H1 (cell line): ENCODE measurements around the gene COMT. TPM values are rescaled to one million over a fixed set of nuclear protein-coding genes. Genes with fewer than 3 reads are reported as not detected.

Experiments used
- CTCF ChIA-PET: fragments of 300-600 bp; sonication (Branson Sonifier 250); formaldehyde crosslinking; loops from one replicate; lab custom pipeline; 2021; ENCODE audit not compliant: partially characterized antibody; lab: Charles Lee
- POLR2A ChIA-PET: fragments of 300-600 bp; sonication (Branson Sonifier 250); formaldehyde crosslinking; loops from one replicate; lab custom pipeline; 2021; ENCODE audit warnings: inconsistent platforms; ENCODE audit not compliant: partially characterized antibody; lab: Charles Lee
- DNase-seq, 2 experiments: peaks; one replicate each; pipeline versions ENCODE4 v3.0.0 to v3.0.0-alpha.2; 2010 to 2022; ENCODE audit warnings: low spot score in 2 of 2, low read depth in 1 of 2, mixed read lengths in 1 of 2
- FAIRE-seq: peaks from 2 replicates; lab custom pipeline; 2011; peaks lifted over from hg19 to GRCh38; lab: Jason Lieb, UNC
- H2AFZ ChIP-seq: 2 replicates; pipeline ENCODE4 v1.8.1; 2012; ENCODE audit warnings: low read length, inconsistent platforms
- H2AK5ac ChIP-seq: 2 replicates; pipeline ENCODE4 v1.6.1; 2013; ENCODE audit warnings: low read depth, low read length
- H2BK120ac ChIP-seq: replicated peaks from 2 replicates; pipeline ENCODE3; 2013; ENCODE audit warnings: low read depth, low read length, inconsistent platforms
- H2BK12ac ChIP-seq: 2 replicates; pipeline ENCODE4 v1.6.1; 2013; ENCODE audit warnings: low read depth, low read length
- H2BK15ac ChIP-seq: 2 replicates; pipeline ENCODE4 v1.6.1; 2013; ENCODE audit warnings: low read length
- H2BK20ac ChIP-seq: 2 replicates; pipeline ENCODE4 v1.6.1; 2013; ENCODE audit warnings: low read length
- H2BK5ac ChIP-seq: 2 replicates; pipeline ENCODE4 v1.6.1; 2013; ENCODE audit warnings: low read depth, low read length
- H3K14ac ChIP-seq: 2 replicates; pipeline ENCODE4 v1.6.1; 2013; ENCODE audit warnings: inconsistent platforms; ENCODE audit not compliant: insufficient read length
- H3K18ac ChIP-seq: 2 replicates; pipeline ENCODE4 v1.6.1; 2013; ENCODE audit warnings: low read length; ENCODE audit errors: extremely low read depth
- H3K23ac ChIP-seq: 2 replicates; pipeline ENCODE4 v1.6.1; 2013; ENCODE audit warnings: inconsistent platforms; ENCODE audit not compliant: insufficient read length
- H3K23me2 ChIP-seq: 2 replicates; pipeline ENCODE4 v1.6.1; 2013; ENCODE audit warnings: low read depth, low read length
- H3K27ac ChIP-seq: 2 replicates; pipeline ENCODE4 v1.6.1; 2011; ENCODE audit warnings: low read depth, low read length, inconsistent platforms
- H3K27me3 ChIP-seq, 4 experiments: replicated peaks in 1 of 4; 1 replicate in 1 of 4; 2 replicates in 3 of 4; pipeline versions ENCODE4 v1.6.1 to v1.8.1; 2011 to 2013; ENCODE audit warnings: low read length in 3 of 4, mild to moderate bottlenecking in 3 of 4, inconsistent platforms in 2 of 4, mixed read lengths in 2 of 4, moderate library complexity in 1 of 4; ENCODE audit not compliant: control insufficient read depth in 3 of 4, insufficient read depth in 3 of 4; ENCODE audit errors: extremely low read depth in 1 of 4
- H3K36me3 ChIP-seq, 4 experiments: 2 replicates each; pipeline versions ENCODE4 v1.6.1 to v1.8.1; 2011 to 2013; ENCODE audit warnings: mild to moderate bottlenecking in 4 of 4, low read length in 3 of 4, moderate library complexity in 2 of 4, control low read depth in 1 of 4, inconsistent platforms in 1 of 4; ENCODE audit not compliant: insufficient read depth in 4 of 4, control insufficient read depth in 2 of 4
- H3K4ac ChIP-seq: replicated peaks from 2 replicates; pipeline ENCODE3; 2013; ENCODE audit warnings: low read length, low read depth, mixed read lengths, inconsistent platforms; ENCODE audit not compliant: insufficient read length
- H3K4me1 ChIP-seq, 4 experiments: replicated peaks in 1 of 4; 1 replicate in 1 of 4; 2 replicates in 3 of 4; pipeline versions ENCODE4 v1.6.1 to v1.8.1; 2011 to 2013; ENCODE audit warnings: low read length in 3 of 4, inconsistent platforms in 2 of 4, mixed read lengths in 1 of 4; ENCODE audit not compliant: insufficient read depth in 4 of 4, control insufficient read depth in 3 of 4
- H3K4me2 ChIP-seq, 2 experiments: 2 replicates each; pipeline versions ENCODE4 v1.6.1 to v1.8.1; 2011 to 2013; ENCODE audit warnings: low read depth in 2 of 2, low read length in 2 of 2, control low read depth in 1 of 2, inconsistent platforms in 1 of 2, mild to moderate bottlenecking in 1 of 2; ENCODE audit not compliant: insufficient read depth in 1 of 2
- H3K4me3 ChIP-seq, 4 experiments: fragments of 200-600, 300-600 bp in 1 of 4; sonication (generic), shearing (Covaris generic), sonication (Bioruptor Twin) in 1 of 4; 2 replicates each; pipeline versions ENCODE4 v1.5.1 to v1.8.1; 2011 to 2016; ENCODE audit warnings: low read length in 4 of 4, low read depth in 3 of 4, control low read depth in 2 of 4, inconsistent platforms in 2 of 4, mild to moderate bottlenecking in 2 of 4, mixed read lengths in 1 of 4, moderate library complexity in 1 of 4; ENCODE audit not compliant: insufficient read depth in 2 of 4; ENCODE audit errors: extremely low read depth in 1 of 4
- H3K56ac ChIP-seq: replicated peaks from 2 replicates; pipeline ENCODE3; 2013; ENCODE audit warnings: low read depth, mild to moderate bottlenecking, mixed read lengths, low read length, inconsistent platforms; ENCODE audit not compliant: insufficient read length
- H3K79me1 ChIP-seq: 2 replicates; pipeline ENCODE4 v1.6.1; 2013; ENCODE audit warnings: low read depth, low read length, control low read depth
- H3K79me2 ChIP-seq, 2 experiments: 2 replicates each; pipeline versions ENCODE4 v1.6.1 to v1.8.1; 2012 to 2013; ENCODE audit warnings: low read length in 2 of 2, mild to moderate bottlenecking in 2 of 2, inconsistent platforms in 1 of 2; ENCODE audit not compliant: insufficient read depth in 2 of 2, control insufficient read depth in 1 of 2
- H3K9ac ChIP-seq, 4 experiments: replicated peaks in 1 of 4; 1 replicate in 1 of 4; 2 replicates in 3 of 4; pipeline versions ENCODE4 v1.6.1 to v1.8.1; 2011 to 2013; ENCODE audit warnings: low read depth in 3 of 4, low read length in 3 of 4, control low read depth in 2 of 4, mild to moderate bottlenecking in 2 of 4, moderate library complexity in 2 of 4, inconsistent platforms in 1 of 4; ENCODE audit errors: extremely low read depth in 1 of 4
- H3K9me3 ChIP-seq, 2 experiments: 2 replicates each; pipeline versions ENCODE4 v1.6.1 to v1.8.1; 2012 to 2013; ENCODE audit warnings: mild to moderate bottlenecking in 2 of 2, moderate library complexity in 2 of 2, control low read depth in 1 of 2, inconsistent platforms in 1 of 2, low read depth in 1 of 2, low read length in 1 of 2, mixed read lengths in 1 of 2; ENCODE audit not compliant: insufficient read depth in 2 of 2
- H4K20me1 ChIP-seq, 2 experiments: replicated peaks in 1 of 2; 2 replicates each; pipeline versions ENCODE3 to v1.8.1; 2011 to 2013; ENCODE audit warnings: inconsistent platforms in 2 of 2, low read length in 2 of 2, mild to moderate bottlenecking in 1 of 2; ENCODE audit not compliant: insufficient read depth in 2 of 2, control insufficient read depth in 1 of 2
- H4K5ac ChIP-seq: 2 replicates; pipeline ENCODE4 v1.6.1; 2013; ENCODE audit warnings: low read length, low read depth, mixed read lengths, inconsistent platforms; ENCODE audit not compliant: insufficient read length
- H4K8ac ChIP-seq: 2 replicates; pipeline ENCODE4 v1.8.0; 2013; ENCODE audit warnings: mild to moderate bottlenecking, moderate library complexity, low read length, inconsistent platforms; ENCODE audit not compliant: insufficient read depth; ENCODE audit errors: extremely low read depth
- H4K91ac ChIP-seq: replicated peaks from 2 replicates; pipeline ENCODE3; 2013; ENCODE audit warnings: low read length, mixed read lengths, inconsistent platforms; ENCODE audit not compliant: insufficient read length
- BCL11A ChIP-seq, 2 experiments: IDR thresholded peaks; one replicate each; pipeline ENCODE4 v1.6.1; 2011; ENCODE audit warnings: low read depth in 2 of 2, low read length in 2 of 2, mild to moderate bottlenecking in 2 of 2
- CBX5 ChIP-seq: fragments of 300-800, 300-1000 bp; sonication (generic); IDR thresholded peaks from 2 replicates; pipeline ENCODE4 v1.7.1; 2016; ENCODE audit warnings: antibody characterized with exemption, low read length, low read depth
- CBX8 ChIP-seq: fragments of 300-800, 300-1000 bp; sonication (generic); IDR thresholded peaks from 2 replicates; pipeline ENCODE4 v1.7.1; 2016; ENCODE audit warnings: low read depth, low read length, borderline replicate concordance
- EGR1 ChIP-seq: IDR thresholded peaks from 2 replicates; pipeline ENCODE4 v1.6.1; 2011; ENCODE audit warnings: low read depth, low read length, borderline replicate concordance
- GTF2F1 ChIP-seq: IDR thresholded peaks from 2 replicates; pipeline ENCODE4 v1.6.1; 2012; ENCODE audit warnings: low read depth, low read length, improper control_type of control experiment, borderline replicate concordance
- HDAC2 ChIP-seq, 2 experiments: fragments of 300-600 bp in 1 of 2; sonication (generic) in 1 of 2; IDR thresholded peaks; 2 replicates each; pipeline ENCODE4 v1.6.1; 2011 to 2012; ENCODE audit warnings: low read depth in 2 of 2, low read length in 2 of 2, mild to moderate bottlenecking in 2 of 2, moderate library complexity in 2 of 2, borderline replicate concordance in 1 of 2, inconsistent platforms in 1 of 2
- KDM4A ChIP-seq: IDR thresholded peaks from one replicate; pipeline ENCODE4 v1.7.1; 2012; ENCODE audit warnings: low read depth, mild to moderate bottlenecking, moderate library complexity, low read length, inconsistent platforms; ENCODE audit not compliant: severe bottlenecking
- KDM5A ChIP-seq: fragments of 200-600 bp; IDR thresholded peaks from 2 replicates; pipeline ENCODE4 v1.7.1; 2012; ENCODE audit warnings: mild to moderate bottlenecking, low read length, inconsistent platforms, mixed read lengths
- POLR2A ChIP-seq, 2 experiments: IDR thresholded peaks; 1 replicate in 1 of 2; 2 replicates in 1 of 2; pipeline ENCODE4 v1.6.1; 2011; ENCODE audit warnings: low read depth in 2 of 2, low read length in 2 of 2, mild to moderate bottlenecking in 2 of 2; ENCODE audit errors: control extremely low read depth in 1 of 2
- RNF2 ChIP-seq: fragments of 200-900, 300-1000 bp; sonication (generic); IDR thresholded peaks from 2 replicates; pipeline ENCODE4 v1.7.1; 2016; ENCODE audit warnings: borderline replicate concordance, low read depth, mild to moderate bottlenecking, antibody characterized with exemption, low read length; ENCODE audit not compliant: poor library complexity, severe bottlenecking; ENCODE audit errors: missing control alignments
- SUZ12 ChIP-seq: fragments of 200-600 bp; sonication (generic); IDR thresholded peaks from 2 replicates; pipeline ENCODE4 v1.6.1; 2012; ENCODE audit warnings: mild to moderate bottlenecking, inconsistent platforms, low read length, moderate library complexity, mixed read lengths
- WGBS, 2 experiments: shearing (Covaris generic) in 1 of 2; methylation state at CpG; one replicate each; pipeline versions ENCODE4 v1.1.6 to v1.1.7; 2013 to 2015; ENCODE audit warnings: low lambda C conversion rate in 2 of 2, mixed read lengths in 2 of 2, inconsistent platforms in 1 of 2, low coverage in 1 of 2, missing lambda C conversion rate in 1 of 2; ENCODE audit not compliant: insufficient replicate concordance in 2 of 2, insufficient coverage in 1 of 2, insufficient read length in 1 of 2; ENCODE audit errors: extremely low coverage in 1 of 2, missing lambda C conversion rate in 1 of 2; 5-methylcytosine and 5-hydroxymethylcytosine counted together
- polyA plus RNA-seq, 7 experiments: library from polyadenylated mRNA; depleted of rRNA in 3 of 7; stranded (reverse) in 5 of 7; unstranded in 2 of 7; fragments of >200 nt in 5 of 7; fragments of 200-250 nt in 2 of 7; gene quantifications; 1 replicate in 5 of 7; 2 replicates in 1 of 7; 4 replicates in 1 of 7; pipeline versions ENCODE4 v1.2.1 to v1.2.3, GENCODE V29; 2011 to 2013; ENCODE audit warnings: missing spikeins in 2 of 7, mixed read lengths in 2 of 7
- total RNA-seq: library from RNA; stranded (reverse); fragmentation: NEBNext Ultra II Directional; extraction: Animal tissue kit (Norgen Biotek cat#: 25700); gene quantifications from 2 replicates; pipeline ENCODE4 v1.2.1, GENCODE V29; 2021
- TF ChIP-seq, protein P1 (sequence below): IDR thresholded peaks from 2 replicates; pipeline ENCODE4 v1.6.1; 2011; ENCODE audit warnings: low read length, improper control_type of control experiment

The COMT gene
- total and polyA plus RNA-seq, 2 of the 8 experiments (the other 6 are each of a cell fraction or from before 2014, with no cell fraction given) = 15.2 to 33.7 TPM

DNA sequence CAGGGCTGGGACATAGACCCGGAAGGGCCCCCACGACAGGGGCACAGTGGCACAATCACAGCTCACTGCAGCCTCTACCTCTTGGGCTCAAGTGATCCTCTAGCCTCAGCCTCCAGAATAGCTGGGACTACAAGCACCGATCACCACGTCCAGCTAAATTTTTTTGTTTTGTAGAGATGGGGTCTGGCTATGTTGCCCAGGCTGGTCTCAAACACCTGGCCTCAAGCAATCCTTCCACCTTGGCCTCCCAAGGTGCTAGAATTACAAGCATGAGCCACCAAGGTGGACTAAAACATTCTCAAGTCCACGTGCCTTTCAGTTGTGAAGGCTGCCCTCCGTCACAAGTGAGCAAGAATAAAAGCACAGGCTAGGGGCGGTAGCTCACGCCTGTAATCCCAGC lies 10.1 kb upstream of the COMT start:
- CTCF ChIA-PET = interaction anchor here (0.8 to 1.5 kb wide), 3 partner anchors 11 to 151 kb away, joined by 3 to 4 read pairs (median 4); no protein-coding TSS in a partner anchor
- H3K18ac ChIP-seq = no peak overlapping the region
- no peak overlapping the region for H3K4me2 ChIP-seq
- POLR2A ChIA-PET = no interaction called here
- no peaks in the 10 kb centered on the region for H3K79me1 ChIP-seq
- no peak overlapping the region for H2AFZ ChIP-seq
- no peak overlapping the region for H3K4me3 ChIP-seq
- H3K14ac ChIP-seq = no peak overlapping the region
- no peaks in the 10 kb centered on the region for H3K23me2 ChIP-seq
- 93% methylated on average over 8 of the region's 8 CpGs; no CpG with 5 or more reads in 1 of the 2 experiments for WGBS, 2 experiments
- no peak overlapping the region for H2BK120ac ChIP-seq
- H2BK12ac ChIP-seq = no peak overlapping the region
- H3K36me3 ChIP-seq = no peaks in the 10 kb centered on the region
- no peaks in the 10 kb centered on the region for H3K4me1 ChIP-seq
- no peak overlapping the region for H3K23ac ChIP-seq
- H3K4ac ChIP-seq = no peak overlapping the region
- no peak overlapping the region for H4K91ac ChIP-seq
- no peak overlapping the region for H3K56ac ChIP-seq
- H4K8ac ChIP-seq = no peak overlapping the region
- H3K9me3 ChIP-seq = no peaks in the 10 kb centered on the region
- no peak overlapping the region for H3K27ac ChIP-seq
- H2BK15ac ChIP-seq = no peak overlapping the region
- no peak for DNase-seq
- no peak for FAIRE-seq
- H3K27me3 ChIP-seq = no peaks in the 10 kb centered on the region
- no peak overlapping the region for H2AK5ac ChIP-seq
- H4K20me1 ChIP-seq = peaks cover 0 to 1% of the 10 kb centered on the region in 2 experiments
- H3K9ac ChIP-seq = no peak overlapping the region
- no peaks in the 10 kb centered on the region for H3K79me2 ChIP-seq
- H4K5ac ChIP-seq = no peak overlapping the region
- no peak overlapping the region for H2BK20ac ChIP-seq
- no peak overlapping the region for H2BK5ac ChIP-seq
- TF ChIP-seq CBX8 (no peak), KDM5A (no peak), BCL11A (IDR thresholded peaks at IDR 0.05; ENCODE audit: low read depth in 2 of 2, low read length in 2 of 2) (no peak), HDAC2 (IDR thresholded peaks at IDR 0.05; ENCODE audit: borderline replicate concordance in 1 of 2, low read depth in 2 of 2, low read length in 2 of 2) (no peak), GTF2F1 (no peak), POLR2A (IDR thresholded peaks at IDR 0.05; ENCODE audit: control extremely low read depth in 1 of 2, low read depth in 2 of 2, low read length in 2 of 2) (no peak), SUZ12 (no peak), RNF2 (no peak), KDM4A (no peak), EGR1 (no peak), CBX5 (no peak)
- TF ChIP-seq, protein P1, sequence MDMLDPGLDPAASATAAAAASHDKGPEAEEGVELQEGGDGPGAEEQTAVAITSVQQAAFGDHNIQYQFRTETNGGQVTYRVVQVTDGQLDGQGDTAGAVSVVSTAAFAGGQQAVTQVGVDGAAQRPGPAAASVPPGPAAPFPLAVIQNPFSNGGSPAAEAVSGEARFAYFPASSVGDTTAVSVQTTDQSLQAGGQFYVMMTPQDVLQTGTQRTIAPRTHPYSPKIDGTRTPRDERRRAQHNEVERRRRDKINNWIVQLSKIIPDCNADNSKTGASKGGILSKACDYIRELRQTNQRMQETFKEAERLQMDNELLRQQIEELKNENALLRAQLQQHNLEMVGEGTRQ = no peak
